Stimulated activated effector memory CD8-positive, alpha-beta T cell treated with anti-CD3 and anti-CD28 coated beads, Interleukin-12 subunit alpha, Interleukin-12 subunit beta, amount 100 ng/mL, for 72 hours (primary cell): ENCODE measurements around the gene S100A6.
"Not testable (repeated sequence)": the region's sequence is repeated elsewhere in the genome, so short reads cannot be mapped to it uniquely, and the experiment has no call there.

Experiments used
- ATAC-seq: fragments of 150-1000 bp; cut with Tn5 transposase; 2 replicates; pipeline ENCODE4 v1.10.0; 2021
- DNase-seq, 2 donors: peaks; one replicate each; pipeline ENCODE4 v3.0.0; 2021 to 2022; ENCODE audit warnings: low spot score in 2 of 2
- H3K27ac Mint-ChIP-seq: one replicate; pipeline ENCODE4 v1.8.0; 2022; ENCODE audit warnings: mild to moderate bottlenecking, mixed read lengths
- H3K36me3 Mint-ChIP-seq: one replicate; pipeline ENCODE4 v1.8.0; 2022; ENCODE audit warnings: mild to moderate bottlenecking, mixed read lengths
- H3K4me1 Mint-ChIP-seq: one replicate; pipeline ENCODE4 v1.8.0; 2022; ENCODE audit warnings: mixed read lengths
- H3K4me3 Mint-ChIP-seq: one replicate; pipeline ENCODE4 v1.8.0; 2022; ENCODE audit warnings: mild to moderate bottlenecking, mixed read lengths
- H3K9me3 Mint-ChIP-seq: one replicate; pipeline ENCODE4 v1.8.0; 2022; ENCODE audit warnings: mixed read lengths

Gene S100A6

GRCh38 chr1:153532181-153532580, 3.6 kb downstream of the S100A6 start:
- ATAC-seq (peak; percentile 65), DNase-seq (peak in 1 of 2 donors; percentile 62)
- Mint-ChIP-seq H3K27ac (peak overlapping the region; percentile 93), H3K9me3 (no peaks in the 10 kb centered on the region), H3K4me3 (peak overlapping the region; percentile 85), H3K4me1 (peaks cover 62% of the 10 kb centered on the region), H3K36me3 (peaks cover 41% of the 10 kb centered on the region)

GRCh38 chr1:153531638-153532037, 4.2 kb downstream of the S100A6 start:
- H3K4me3 Mint-ChIP-seq: peak overlapping the region; percentile 85
- H3K36me3 Mint-ChIP-seq: peaks cover 38% of the 10 kb centered on the region
- peak in 1 of 2 donors; percentile 51 for DNase-seq
- H3K9me3 Mint-ChIP-seq: no peaks in the 10 kb centered on the region
- H3K4me1 Mint-ChIP-seq: peaks cover 57% of the 10 kb centered on the region
- H3K27ac Mint-ChIP-seq: peak overlapping the region; percentile 93
- no peak for ATAC-seq

GRCh38 chr1:153527683-153528040, 8.1 kb downstream of the S100A6 start:
- Mint-ChIP-seq H3K4me1 (peaks cover 26% of the 10 kb centered on the region), H3K27ac (no peak overlapping the region), H3K36me3 (no peaks in the 10 kb centered on the region), H3K9me3 (no peaks in the 10 kb centered on the region), H3K4me3 (no peak overlapping the region)
- ATAC-seq (no peak), DNase-seq (no peak)

- DNase-seq (no peak), ATAC-seq (no peak)
- H3K9me3 Mint-ChIP-seq: no peaks in the 10 kb centered on the region
- H3K4me3 Mint-ChIP-seq: no peak overlapping the region
- peak overlapping the region; percentile 26 for H3K27ac Mint-ChIP-seq
- peaks cover 26% of the 10 kb centered on the region for H3K4me1 Mint-ChIP-seq
- H3K36me3 Mint-ChIP-seq: no peaks in the 10 kb centered on the region
Measured at GRCh38 chr1:153527023-153527682, 8.6 kb downstream of the S100A6 start.

- ATAC-seq (no peak), DNase-seq (no peak)
- Mint-ChIP-seq H3K36me3 (no peaks in the 10 kb centered on the region), H3K4me3 (no peak overlapping the region), H3K27ac (peak overlapping the region; percentile 26), H3K9me3 (no peaks in the 10 kb centered on the region), H3K4me1 (peaks cover 16% of the 10 kb centered on the region)
Measured at GRCh38 chr1:153526132-153526543, 9.7 kb downstream of the S100A6 start.

- Mint-ChIP-seq H3K27ac (peak overlapping the region; percentile 60), H3K4me3 (no peak overlapping the region), H3K36me3 (no peaks in the 10 kb centered on the region), H3K4me1 (peaks cover 6% of the 10 kb centered on the region), H3K9me3 (no peaks in the 10 kb centered on the region)
- DNase-seq (no peak), ATAC-seq (no peak)
Measured at GRCh38 chr1:153525088-153525728, 10.6 kb downstream of the S100A6 start.

- DNase-seq, H3K36me3 Mint-ChIP-seq, H3K27ac Mint-ChIP-seq, H3K4me1 Mint-ChIP-seq, H3K9me3 Mint-ChIP-seq, H3K4me3 Mint-ChIP-seq, ATAC-seq: not testable (repeated sequence)
Measured at GRCh38 chr1:153522353-153523048, 13.3 kb downstream of the S100A6 start.

- not testable (repeated sequence) for H3K27ac Mint-ChIP-seq, H3K9me3 Mint-ChIP-seq, H3K4me3 Mint-ChIP-seq, DNase-seq, H3K4me1 Mint-ChIP-seq, ATAC-seq, H3K36me3 Mint-ChIP-seq
Measured at GRCh38 chr1:153521808-153522207, 14.0 kb downstream of the S100A6 start.

- Mint-ChIP-seq H3K36me3 (no peaks in the 10 kb centered on the region), H3K4me3 (no peak overlapping the region), H3K27ac (peak overlapping the region; percentile 9), H3K9me3 (no peaks in the 10 kb centered on the region), H3K4me1 (peaks cover 6% of the 10 kb centered on the region)
- ATAC-seq (no peak), DNase-seq (no peak)
Measured at GRCh38 chr1:153520818-153521476, 14.8 kb downstream of the S100A6 start.

GRCh38 chr1:153520137-153520691, 15.6 kb downstream of the S100A6 start:
- DNase-seq, H3K36me3 Mint-ChIP-seq, H3K9me3 Mint-ChIP-seq, ATAC-seq, H3K4me1 Mint-ChIP-seq, H3K4me3 Mint-ChIP-seq: not testable (repeated sequence)
- H3K27ac Mint-ChIP-seq: peak overlapping the region; percentile 9

- H3K9me3 Mint-ChIP-seq: no peaks in the 10 kb centered on the region
- no peak overlapping the region for H3K27ac Mint-ChIP-seq
- no peak for DNase-seq
- ATAC-seq: no peak
- H3K36me3 Mint-ChIP-seq: no peaks in the 10 kb centered on the region
- H3K4me1 Mint-ChIP-seq: peaks cover 6% of the 10 kb centered on the region
- H3K4me3 Mint-ChIP-seq: no peak overlapping the region
Measured at GRCh38 chr1:153519242-153519641, 16.5 kb downstream of the S100A6 start.

- H3K27ac Mint-ChIP-seq: peak overlapping the region; percentile 60
- peak; percentile 8 for ATAC-seq
- no peaks in the 10 kb centered on the region for H3K36me3 Mint-ChIP-seq
Measured at GRCh38 chr1:153515504-153516394, 20.0 kb downstream of the S100A6 start.

GRCh38 chr1:153513666-153514065, 22.1 kb downstream of the S100A6 start:
- H3K36me3 Mint-ChIP-seq: no peaks in the 10 kb centered on the region
- ATAC-seq: no peak
- H3K4me3 Mint-ChIP-seq: no peak overlapping the region
- no peaks in the 10 kb centered on the region for H3K9me3 Mint-ChIP-seq
- DNase-seq: no peak
- H3K27ac Mint-ChIP-seq: no peak overlapping the region
- H3K4me1 Mint-ChIP-seq: peaks cover 9% of the 10 kb centered on the region

More at GRCh38 chr1:153515504-153516394, 20.0 kb downstream of the S100A6 start:
- Mint-ChIP-seq H3K4me1 (peaks cover 7% of the 10 kb centered on the region), H3K4me3 (no peak overlapping the region), H3K9me3 (no peaks in the 10 kb centered on the region)
- DNase-seq: no peak

- H3K4me1 Mint-ChIP-seq: peaks cover 9% of the 10 kb centered on the region
- no peaks in the 10 kb centered on the region for H3K36me3 Mint-ChIP-seq
- ATAC-seq (no peak), DNase-seq (no peak)
- H3K27ac Mint-ChIP-seq: no peak overlapping the region
- H3K9me3 Mint-ChIP-seq: no peaks in the 10 kb centered on the region
- no peak overlapping the region for H3K4me3 Mint-ChIP-seq
Measured at GRCh38 chr1:153513023-153513422, 22.8 kb downstream of the S100A6 start.
